Measurements from ENCODE around the gene ATP2B1.
"Not testable (repeated sequence)": the region's sequence is repeated elsewhere in the genome, so short reads cannot be mapped to it uniquely, and the experiment has no call there.

ATP2B1 gene

GRCh38 chr12:89708565-89709156, at the start of gene ATP2B1:
Gene ATP2B1, minus strand, starts transcription at chr12:89708838. Its CDS starts 52,952 bp downstream, at chr12:89655886.
- peak; percentile 93 for DNase-seq

DNA sequence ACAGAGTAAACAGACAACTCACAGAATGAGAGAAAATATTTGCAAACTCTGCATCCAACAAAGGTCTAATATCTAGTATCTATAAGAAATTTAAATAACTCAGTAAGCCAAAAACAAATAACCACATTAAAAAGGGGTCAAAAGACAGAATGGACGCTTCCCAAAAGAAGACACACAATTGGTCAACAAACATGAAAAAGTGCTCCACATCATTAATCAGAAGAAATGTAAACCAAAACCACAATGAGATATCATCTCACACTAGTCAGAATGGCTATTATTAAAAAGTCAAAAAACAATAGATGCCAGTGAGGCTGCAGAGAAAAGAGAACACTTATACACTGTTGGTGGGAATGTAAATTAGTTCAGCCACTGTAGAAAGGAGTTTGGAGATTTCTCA, 49.3 kb upstream of the ATP2B1 start:
- not testable (repeated sequence) for DNase-seq

- peak; percentile 100 for DNase-seq
Measured at GRCh38 chr12:89756585-89757398, 48.2 kb upstream of the ATP2B1 start.

DNA sequence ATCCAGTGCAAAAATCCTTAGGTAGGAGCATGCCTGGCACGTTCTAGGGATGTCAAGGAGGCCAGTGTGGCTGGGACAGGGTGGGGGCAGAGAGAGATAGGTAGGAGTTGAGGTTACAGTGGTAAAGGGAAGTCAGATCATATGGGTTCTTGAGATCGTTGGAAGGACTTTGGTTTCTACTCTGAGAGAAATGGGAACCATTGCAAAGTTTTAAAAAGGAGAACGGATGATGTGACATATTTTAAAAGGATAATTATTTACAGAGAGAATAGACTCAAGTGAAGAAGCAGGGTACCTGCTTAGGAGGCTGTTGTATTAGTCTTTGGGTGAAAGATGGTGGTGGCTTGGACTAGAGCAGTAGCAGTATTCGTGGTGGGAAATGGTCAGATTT, 47.6 kb upstream of the ATP2B1 start:
- peak; percentile 64 for DNase-seq

GRCh38 chr12:89753997-89754396, 45.4 kb upstream of the ATP2B1 start:
- no peak for DNase-seq

DNA sequence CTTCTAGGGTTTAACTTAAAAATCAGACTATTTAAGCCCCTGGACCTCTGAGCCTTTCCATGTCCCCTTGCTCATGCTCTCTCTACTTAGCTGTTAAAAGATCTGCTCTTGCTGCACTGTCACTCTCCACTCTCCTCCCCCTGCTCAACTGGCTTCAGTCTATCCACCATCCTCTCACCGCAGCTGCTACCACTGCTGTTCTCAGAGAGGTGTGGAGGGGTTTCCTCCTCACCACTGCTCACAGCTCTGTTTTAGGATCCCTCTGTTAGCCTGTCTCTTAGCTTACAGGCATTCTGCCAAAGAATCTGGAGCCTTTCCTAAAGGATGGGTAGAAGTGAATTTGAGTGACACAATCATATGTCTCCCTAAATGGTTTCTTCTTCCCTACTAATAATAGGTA, 43.7 kb upstream of the ATP2B1 start:
- no peak for DNase-seq

GRCh38 chr12:89750389-89751351, 42.0 kb upstream of the ATP2B1 start:
- peak; percentile 66 for DNase-seq

GRCh38 chr12:89748791-89749190, 40.2 kb upstream of the ATP2B1 start:
- DNase-seq, result no peak

GRCh38 chr12:89745286-89745685, 36.6 kb upstream of the ATP2B1 start:
- DNase-seq, result no peak

- no peak for DNase-seq
Measured at GRCh38 chr12:89742337-89743022, 33.8 kb upstream of the ATP2B1 start.

DNA sequence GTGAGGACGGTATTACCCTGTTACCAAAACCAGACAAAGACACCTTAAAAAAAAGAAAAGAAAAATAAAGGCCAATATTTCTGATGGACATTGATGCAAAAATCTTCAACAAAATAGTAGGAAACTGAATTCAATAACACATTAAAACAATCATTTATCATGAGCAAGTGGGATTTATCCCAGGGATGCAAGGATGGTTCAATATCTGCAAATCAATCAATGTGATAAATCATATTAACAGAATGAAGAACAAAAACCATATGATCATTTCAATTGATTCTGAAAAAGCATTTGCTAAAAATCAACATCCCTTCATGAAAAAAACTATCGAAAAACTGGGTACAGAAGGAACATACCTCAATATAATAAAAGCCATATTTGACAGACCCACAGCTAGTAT, 32.3 kb upstream of the ATP2B1 start:
- no peak for DNase-seq

DNA sequence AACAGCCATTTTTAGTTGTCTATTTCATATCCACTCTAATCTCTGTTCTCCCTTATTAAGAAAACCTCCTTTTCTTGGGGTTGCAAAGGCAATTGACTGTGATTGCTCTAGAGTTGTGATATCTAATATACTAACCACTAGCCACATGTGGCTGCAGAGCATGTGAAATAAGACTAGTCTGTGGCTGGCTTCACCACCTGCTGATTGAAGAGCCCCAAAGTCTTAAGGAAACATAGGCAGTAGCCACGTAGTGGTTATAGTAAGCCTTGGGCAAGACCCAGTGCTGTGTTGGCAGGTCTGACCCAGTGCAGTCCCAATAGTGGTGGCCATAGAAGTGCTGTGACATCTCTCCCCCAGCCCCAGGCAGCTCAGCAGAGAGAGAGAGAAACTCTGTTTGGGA, 28.4 kb upstream of the ATP2B1 start:
- DNase-seq, result no peak

DNA sequence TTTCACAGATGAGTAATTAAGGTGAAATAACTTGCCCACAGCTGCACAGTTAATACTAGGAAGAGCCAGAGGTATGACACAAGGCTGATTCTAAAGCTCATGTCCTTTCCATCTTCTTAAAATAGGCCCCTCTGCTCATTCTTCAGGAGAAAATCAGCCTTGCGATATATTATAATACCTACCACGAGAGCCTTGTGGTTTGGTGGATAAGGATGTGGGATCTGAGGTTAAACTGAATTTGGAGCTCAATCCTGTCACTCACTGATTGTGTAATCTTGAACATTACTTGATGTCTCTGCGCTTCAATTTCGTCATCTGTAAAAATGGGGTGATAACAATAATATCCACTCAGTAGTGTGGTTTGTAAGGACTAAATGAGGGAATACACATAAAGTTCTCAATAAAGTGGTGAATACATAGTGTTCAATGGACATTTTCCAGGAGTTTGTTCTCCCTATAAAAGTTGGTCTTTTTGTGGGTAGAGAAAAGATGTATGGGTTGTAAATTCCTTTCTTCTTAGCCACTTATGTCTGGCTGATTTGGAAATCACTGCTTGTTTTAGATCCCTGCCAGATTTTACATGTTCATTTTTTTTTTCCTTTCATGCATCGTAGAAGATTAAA, 25.1 kb upstream of the ATP2B1 start:
- peak; percentile 92 for DNase-seq

DNA sequence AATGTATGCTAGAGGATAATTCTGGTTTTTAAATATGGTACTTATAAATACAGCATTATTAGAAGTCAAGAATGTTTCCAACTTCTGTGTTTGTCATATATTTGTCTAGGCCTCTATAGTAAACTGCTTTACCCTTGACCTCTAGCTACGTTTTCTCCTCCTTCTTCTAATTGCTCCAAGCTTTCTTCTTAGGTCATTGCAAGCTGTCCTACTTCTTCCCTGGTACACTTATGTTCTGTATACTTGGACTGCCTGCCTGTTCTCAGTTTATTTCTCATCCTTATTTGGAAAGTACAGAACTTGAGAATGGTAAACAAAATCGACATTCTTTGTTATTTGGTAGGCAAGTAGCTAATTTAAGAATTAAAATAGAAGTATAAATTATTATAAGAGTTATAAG, 23.9 kb upstream of the ATP2B1 start:
- DNase-seq, result peak; percentile 26

- DNase-seq, result peak; percentile 94
Measured at GRCh38 chr12:89731614-89732013, 23.0 kb upstream of the ATP2B1 start.

DNA sequence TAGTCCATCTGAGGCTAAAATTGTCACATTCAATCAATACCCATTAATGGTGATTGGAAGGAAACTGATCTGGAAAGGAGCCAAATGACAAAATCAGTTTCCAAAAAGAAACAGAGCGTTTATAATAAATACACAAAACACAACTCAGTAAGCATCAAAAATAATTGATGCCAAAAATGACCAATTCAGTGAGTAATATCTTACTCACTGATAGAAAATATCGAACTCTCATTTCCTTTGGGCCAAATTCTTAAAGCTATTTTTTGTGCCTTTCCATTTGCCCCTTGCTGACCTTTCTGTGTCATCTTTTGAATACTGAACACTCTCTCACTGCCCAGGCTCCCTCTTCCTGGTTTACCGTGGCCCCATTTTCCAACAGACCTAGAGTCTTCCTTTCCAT, 22.5 kb upstream of the ATP2B1 start:
- DNase-seq, result peak; percentile 66

- DNase-seq, result no peak
Measured at GRCh38 chr12:89729946-89730459, 21.4 kb upstream of the ATP2B1 start.

GRCh38 chr12:89723276-89723675, 14.6 kb upstream of the ATP2B1 start:
- no peak for DNase-seq

GRCh38 chr12:89721291-89721987, 12.8 kb upstream of the ATP2B1 start:
- DNase-seq, result peak; percentile 89

DNA sequence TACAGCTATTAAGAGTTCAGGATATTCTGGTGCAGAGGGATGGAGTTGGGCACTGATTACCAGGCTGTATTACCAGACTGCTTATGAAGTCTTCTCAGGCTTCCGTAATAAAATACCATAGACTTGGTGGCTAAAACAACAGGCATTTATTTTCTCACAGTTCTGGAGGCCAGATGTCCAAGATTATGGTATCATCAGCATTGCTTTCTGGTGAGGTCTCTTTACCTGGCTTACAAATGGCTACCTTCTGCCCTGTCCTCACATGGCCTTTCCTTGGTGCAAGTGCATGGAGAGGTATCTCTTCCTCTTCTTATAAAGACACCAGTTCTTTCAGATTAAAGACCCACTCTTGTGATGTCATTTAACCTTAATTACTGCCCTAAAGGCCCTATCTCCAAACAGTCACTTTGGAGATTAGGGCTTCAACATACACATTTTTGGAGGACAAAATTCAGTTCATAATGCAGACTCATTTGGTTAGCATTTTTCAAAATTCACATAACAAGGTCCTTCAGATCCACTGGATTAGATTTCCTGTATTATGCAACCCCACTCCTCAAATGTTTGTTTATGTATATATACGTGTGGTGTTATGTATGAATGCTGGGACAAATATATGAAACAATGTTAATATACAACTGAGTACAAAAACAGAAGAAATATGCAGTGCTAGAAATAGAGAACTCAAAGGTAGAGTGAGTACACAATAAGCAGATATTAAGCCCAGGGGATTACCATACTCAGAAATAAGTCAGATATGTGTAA, 9.3 kb upstream of the ATP2B1 start:
- DNase-seq, result no peak

DNA sequence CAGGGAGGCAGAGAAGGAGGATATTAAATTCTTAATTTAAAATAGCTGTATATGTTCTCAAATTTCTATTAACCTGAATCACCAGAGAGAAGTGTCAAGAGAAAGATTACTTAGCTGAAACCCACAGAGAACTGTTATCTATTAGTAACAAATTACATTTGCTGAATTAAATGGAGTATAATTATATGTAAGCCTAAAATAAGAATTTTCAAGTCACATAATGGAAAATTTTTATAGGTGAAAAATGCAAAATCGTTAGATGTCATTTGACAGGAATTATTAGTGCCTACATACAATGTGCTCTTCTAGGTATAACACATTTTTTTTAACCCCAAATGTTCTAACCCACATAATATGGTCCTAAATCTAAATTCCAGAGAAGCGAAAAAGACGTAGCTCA, 4.1 kb upstream of the ATP2B1 start:
- DNase-seq, result no peak

Measured in inflammatory macrophage treated with lipopolysaccharide for 4 hours (primary cell).